ENCODE results near the gene CCDC102A.

Gene CCDC102A

DNA sequence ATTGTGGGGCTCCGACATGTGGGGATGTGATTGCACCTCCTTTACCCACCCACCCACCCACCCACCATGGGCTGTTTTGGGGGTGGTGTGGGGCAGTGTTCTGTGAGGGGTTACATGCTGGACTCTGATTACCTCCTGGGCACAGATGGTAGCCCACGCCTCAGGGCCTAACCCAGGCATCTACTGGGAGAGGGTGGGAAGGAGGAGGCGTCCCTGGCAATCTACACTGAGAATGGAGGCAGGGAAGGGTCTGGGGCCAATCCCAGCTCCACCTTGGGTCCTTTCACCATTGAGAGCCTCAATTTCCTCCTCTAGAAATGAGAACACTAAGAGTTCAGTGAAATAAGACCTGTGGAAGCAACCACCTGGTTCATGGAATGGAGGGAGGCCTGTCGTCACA, 38.3 kb downstream of the CCDC102A start:
- H3K4me1 ChIP-seq (ENCODE audit: insufficient read depth, insufficient read length): peaks cover 8% of the 10 kb centered on the region

GRCh38 chr16:57497121-57497520, 39.2 kb downstream of the CCDC102A start:
- Histone ChIP-seq H3K9ac (ENCODE audit: insufficient read length, low read depth) (no peak overlapping the region), H3K4me3 (ENCODE audit: insufficient read length, low read depth) (no peak overlapping the region), H3K36me3 (ENCODE audit: insufficient read depth, insufficient read length, low read length) (no peaks in the 10 kb centered on the region), H3K9me3 (ENCODE audit: insufficient read depth, low read length) (no peaks in the 10 kb centered on the region), H3K4me1 (ENCODE audit: insufficient read depth, insufficient read length) (peaks cover 5% of the 10 kb centered on the region), H3K27me3 (ENCODE audit: insufficient read depth, insufficient read length) (peaks cover 2% of the 10 kb centered on the region)
- TF ChIP-seq YY1 (IDR thresholded peaks at IDR 0.05; ENCODE audit: insufficient read depth, insufficient read length) (no peak), SUZ12 (IDR thresholded peaks at IDR 0.05; ENCODE audit: extremely low read depth, insufficient read depth, insufficient read length) (no peak), ZNF274 (IDR thresholded peaks at IDR 0.05; ENCODE audit: low read depth, low read length) (no peak)
- no peak for DNase-seq (ENCODE audit: low read depth, low spot score)

More for the DNA sequence above, 38.3 kb downstream of the CCDC102A start:
- Histone ChIP-seq H3K36me3 (ENCODE audit: insufficient read depth, insufficient read length, low read length) (no peaks in the 10 kb centered on the region), H3K9me3 (ENCODE audit: insufficient read depth, low read length) (no peaks in the 10 kb centered on the region), H3K27me3 (ENCODE audit: insufficient read depth, insufficient read length) (peaks cover 2% of the 10 kb centered on the region), H3K9ac (ENCODE audit: insufficient read length, low read depth) (no peak overlapping the region), H3K4me3 (ENCODE audit: insufficient read length, low read depth) (no peak overlapping the region)
- TF ChIP-seq YY1 (IDR thresholded peaks at IDR 0.05; ENCODE audit: insufficient read depth, insufficient read length) (no peak), SUZ12 (IDR thresholded peaks at IDR 0.05; ENCODE audit: extremely low read depth, insufficient read depth, insufficient read length) (no peak), ZNF274 (IDR thresholded peaks at IDR 0.05; ENCODE audit: low read depth, low read length) (no peak)
- no peak for DNase-seq (ENCODE audit: low read depth, low spot score)

DNA sequence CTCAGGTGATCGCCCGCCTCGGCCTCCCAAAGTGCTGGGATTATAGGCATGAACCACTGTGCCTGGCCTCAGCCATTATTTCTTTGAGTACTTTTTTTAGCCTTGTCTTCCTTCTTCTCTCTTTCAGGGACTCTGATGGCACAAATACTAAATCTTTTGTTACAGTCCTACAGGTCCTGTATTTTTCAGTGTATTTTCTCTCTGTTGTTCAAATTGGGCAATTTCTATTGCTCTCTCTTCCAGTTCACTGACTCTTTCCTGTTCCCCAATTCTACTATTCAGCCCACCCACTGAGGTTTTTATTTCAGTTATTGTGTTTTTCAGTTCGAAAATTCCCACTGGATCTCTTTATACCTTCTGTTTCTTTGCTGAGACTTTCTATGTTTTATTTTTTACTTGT, 42.6 kb downstream of the CCDC102A start:
- peaks cover 8% of the 10 kb centered on the region; the same call in 1 of the 2 replicates for H3K9me3 ChIP-seq (ENCODE audit: insufficient read depth, low read length)
- H3K4me3 ChIP-seq (ENCODE audit: insufficient read length, low read depth): no peak overlapping the region
- peaks cover 2% of the 10 kb centered on the region for H3K27me3 ChIP-seq (ENCODE audit: insufficient read depth, insufficient read length)
- no peak overlapping the region for H3K9ac ChIP-seq (ENCODE audit: insufficient read length, low read depth)
- no peaks in the 10 kb centered on the region for H3K36me3 ChIP-seq (ENCODE audit: insufficient read depth, insufficient read length, low read length)
- TF ChIP-seq SUZ12 (IDR thresholded peaks at IDR 0.05; ENCODE audit: extremely low read depth, insufficient read depth, insufficient read length) (no peak), ZNF274 (IDR thresholded peaks at IDR 0.05; ENCODE audit: low read depth, low read length) (no peak), YY1 (IDR thresholded peaks at IDR 0.05; ENCODE audit: insufficient read depth, insufficient read length) (no peak)
- DNase-seq (ENCODE audit: low read depth, low spot score): no peak
- H3K4me1 ChIP-seq (ENCODE audit: insufficient read depth, insufficient read length): no peaks in the 10 kb centered on the region

GRCh38 chr16:57489229-57489628, 47.1 kb downstream of the CCDC102A start:
- Histone ChIP-seq H3K9me3 (ENCODE audit: insufficient read depth, low read length) (peaks cover 9% of the 10 kb centered on the region; the same call in 1 of the 2 replicates), H3K4me3 (ENCODE audit: insufficient read length, low read depth) (no peak overlapping the region), H3K36me3 (ENCODE audit: insufficient read depth, insufficient read length, low read length) (no peaks in the 10 kb centered on the region), H3K9ac (ENCODE audit: insufficient read length, low read depth) (no peak overlapping the region), H3K4me1 (ENCODE audit: insufficient read depth, insufficient read length) (peaks cover 17% of the 10 kb centered on the region), H3K27me3 (ENCODE audit: insufficient read depth, insufficient read length) (peaks cover 20% of the 10 kb centered on the region)
- TF ChIP-seq SUZ12 (IDR thresholded peaks at IDR 0.05; ENCODE audit: extremely low read depth, insufficient read depth, insufficient read length): no peak
- TF ChIP-seq YY1 (IDR thresholded peaks at IDR 0.05; ENCODE audit: insufficient read depth, insufficient read length): no peak
- no peak for TF ChIP-seq ZNF274 (IDR thresholded peaks at IDR 0.05; ENCODE audit: low read depth, low read length)
- no peak for DNase-seq (ENCODE audit: low read depth, low spot score)

GRCh38 chr16:57486858-57487834, 49.2 kb downstream of the CCDC102A start:
- DNase-seq (ENCODE audit: low read depth, low spot score): no peak
- peaks cover 9% of the 10 kb centered on the region; the same call in 1 of the 2 replicates for H3K9me3 ChIP-seq (ENCODE audit: insufficient read depth, low read length)
- H3K9ac ChIP-seq (ENCODE audit: insufficient read length, low read depth): peak overlapping the region; percentile 38
- H3K4me1 ChIP-seq (ENCODE audit: insufficient read depth, insufficient read length): peaks cover 22% of the 10 kb centered on the region
- H3K4me3 ChIP-seq (ENCODE audit: insufficient read length, low read depth): no peak overlapping the region
- peaks cover 19% of the 10 kb centered on the region for H3K27me3 ChIP-seq (ENCODE audit: insufficient read depth, insufficient read length)
- TF ChIP-seq YY1 (IDR thresholded peaks at IDR 0.05; ENCODE audit: insufficient read depth, insufficient read length) (no peak), SUZ12 (IDR thresholded peaks at IDR 0.05; ENCODE audit: extremely low read depth, insufficient read depth, insufficient read length) (no peak), ZNF274 (IDR thresholded peaks at IDR 0.05; ENCODE audit: low read depth, low read length) (no peak)
- H3K36me3 ChIP-seq (ENCODE audit: insufficient read depth, insufficient read length, low read length): no peaks in the 10 kb centered on the region

DNA sequence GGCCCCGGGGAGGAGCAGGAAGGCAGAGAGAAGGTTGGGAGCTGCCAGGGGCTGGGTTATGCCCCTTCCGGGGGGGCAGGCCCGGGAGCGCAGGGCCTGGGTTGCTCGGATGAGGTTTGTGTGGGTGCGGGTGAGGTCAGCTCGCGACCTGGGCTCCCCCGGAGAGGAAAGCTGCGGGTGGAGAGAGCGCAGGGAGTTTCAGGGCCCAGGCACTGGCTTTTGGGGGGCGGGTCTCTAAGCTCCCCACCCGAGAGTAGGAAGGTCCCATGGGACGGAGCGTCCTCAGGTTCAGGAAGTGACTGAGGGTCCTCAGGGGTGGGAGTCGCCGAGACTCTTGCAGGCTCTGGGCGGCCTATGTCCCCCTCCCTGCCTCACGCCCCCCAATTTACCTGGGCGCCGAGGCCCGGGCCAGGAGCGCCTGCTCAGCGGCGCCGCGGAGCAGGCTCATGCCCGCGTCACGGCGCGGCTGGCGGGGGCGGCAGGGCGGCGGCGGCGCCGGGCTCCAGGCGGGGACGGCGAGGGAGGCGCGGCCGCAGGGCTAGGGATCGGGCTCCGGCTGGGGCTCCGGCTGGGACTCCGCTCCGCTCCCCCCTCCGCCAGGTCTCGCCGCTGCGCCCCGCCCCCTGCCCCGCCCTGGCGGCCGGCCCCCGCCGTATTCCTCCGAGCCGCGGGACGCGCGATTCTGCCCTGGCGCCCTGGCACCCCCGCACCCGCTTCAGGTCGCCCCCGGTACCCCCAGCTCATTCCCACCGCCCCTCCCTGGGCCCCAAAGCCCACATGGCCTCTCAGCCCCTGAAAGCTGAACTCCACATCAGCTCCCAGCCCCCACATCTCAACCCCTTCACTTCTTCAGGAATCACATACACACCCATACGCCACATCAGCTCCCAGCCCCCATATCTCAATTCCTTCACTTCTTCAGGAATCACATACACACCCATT, 50.2 kb downstream of the CCDC102A start, which contains the start of gene DOK4:
Gene DOK4 (minus strand): TSS at position 578 of the 942 bp plus-strand sequence. CDS start 6,986 bp downstream, outside the sequence.
- H3K9me3 ChIP-seq (ENCODE audit: insufficient read depth, low read length): peaks cover 9% of the 10 kb centered on the region; the same call in 1 of the 2 replicates
- H3K4me1 ChIP-seq (ENCODE audit: insufficient read depth, insufficient read length): peaks cover 22% of the 10 kb centered on the region
- H3K9ac ChIP-seq (ENCODE audit: insufficient read length, low read depth): peak within 1 kb of the TSS; percentile 86
- peak within 1 kb of the TSS; percentile 89 for H3K4me3 ChIP-seq (ENCODE audit: insufficient read length, low read depth)
- H3K27me3 ChIP-seq (ENCODE audit: insufficient read depth, insufficient read length): peaks cover 19% of the 10 kb centered on the region
- peak; percentile 56 for DNase-seq (ENCODE audit: low read depth, low spot score)
- H3K36me3 ChIP-seq (ENCODE audit: insufficient read depth, insufficient read length, low read length): no peaks in the 10 kb centered on the region
- no peak for TF ChIP-seq YY1 (IDR thresholded peaks at IDR 0.05; ENCODE audit: insufficient read depth, insufficient read length)
- TF ChIP-seq SUZ12 (IDR thresholded peaks at IDR 0.05; ENCODE audit: extremely low read depth, insufficient read depth, insufficient read length): no peak
- TF ChIP-seq ZNF274 (IDR thresholded peaks at IDR 0.05; ENCODE audit: low read depth, low read length): no peak

Data from NT2/D1 (cell line).